GM19043 (cell line): ENCODE data around the gene MAGI3.
"Not testable (repeated sequence)": the region's sequence is repeated elsewhere in the genome, so short reads cannot be mapped to it uniquely, and the experiment has no call there.

Experiments used
- ATAC-seq: cut with Tn5 transposase; IDR thresholded peaks from one replicate; pipeline ENCODE4 v1.9.1; 2021; ENCODE audit warnings: low read depth; ENCODE audit not compliant: unreplicated experiment

Gene MAGI3

GRCh38 chr1:113396585-113396984 is 6.3 kb downstream of the MAGI3 start:
- no peak for ATAC-seq

GRCh38 chr1:113399062-113399583 is 8.8 kb downstream of the MAGI3 start:
- no peak for ATAC-seq

GRCh38 chr1:113401067-113401466 is 10.8 kb downstream of the MAGI3 start:
- no peak for ATAC-seq

GRCh38 chr1:113401728-113402127 is 11.4 kb downstream of the MAGI3 start:
- ATAC-seq: no peak

- ATAC-seq: no peak
Measured at GRCh38 chr1:113403065-113403464, 12.8 kb downstream of the MAGI3 start.

GRCh38 chr1:113405573-113405972 is 15.3 kb downstream of the MAGI3 start:
- ATAC-seq: no peak

- ATAC-seq: not testable (repeated sequence)
Measured at GRCh38 chr1:113406149-113406548, 15.8 kb downstream of the MAGI3 start.

GRCh38 chr1:113409363-113409762 is 19.0 kb downstream of the MAGI3 start:
- no peak for ATAC-seq

GRCh38 chr1:113412020-113412419 is 21.7 kb downstream of the MAGI3 start:
- ATAC-seq: not testable (repeated sequence)

- no peak for ATAC-seq
Measured at GRCh38 chr1:113415310-113416070, 25.2 kb downstream of the MAGI3 start.

GRCh38 chr1:113416071-113416470 is 25.8 kb downstream of the MAGI3 start:
- not testable (repeated sequence) for ATAC-seq

GRCh38 chr1:113416496-113416895 is 26.2 kb downstream of the MAGI3 start:
- ATAC-seq: no peak

- no peak for ATAC-seq
Measured at GRCh38 chr1:113422315-113423068, 32.2 kb downstream of the MAGI3 start.

- ATAC-seq: no peak
Measured at GRCh38 chr1:113423826-113424225, 33.5 kb downstream of the MAGI3 start.

- ATAC-seq: no peak
Measured at GRCh38 chr1:113429461-113430153, 39.3 kb downstream of the MAGI3 start.

- ATAC-seq: no peak
Measured at GRCh38 chr1:113433184-113433583, 42.9 kb downstream of the MAGI3 start.

- no peak for ATAC-seq
Measured at GRCh38 chr1:113434081-113434873, 44.0 kb downstream of the MAGI3 start.

GRCh38 chr1:113434874-113435175 is 44.5 kb downstream of the MAGI3 start:
- ATAC-seq: no peak

- no peak for ATAC-seq
Measured at GRCh38 chr1:113437554-113438341, 47.4 kb downstream of the MAGI3 start.
